Right ventricle myocardium superior (tissue), 1 donor: ENCODE data around the gene NTMT1. TPM values are rescaled to one million over a fixed set of nuclear protein-coding genes. Genes with fewer than 3 reads are reported as not detected.

Experiments used
- ATAC-seq: fragments of 200-7000 bp; cut with Tn5 transposase; one replicate; pipeline ENCODE4 v1.9.1; 2020; ENCODE audit warnings: mild to moderate bottlenecking; ENCODE audit not compliant: poor library complexity
- DNase-seq: peaks from one replicate; pipeline ENCODE4 v3.0.0-alpha.2; 2020
- intact Hi-C: fragments of 100-400 bp; cut with DNase I; formaldehyde crosslinking; loops from one replicate; pipeline ENCODE4 v1.11.2; 2022
- total RNA-seq: library from RNA; stranded (reverse); fragmentation: NEBNext Ultra II Directional; extraction: Animal tissue kit (Norgen Biotek cat#: 25700); gene quantifications from one replicate; pipeline ENCODE4 v1.2.1, GENCODE V29; 2021
- donor health status: DM: no; HTN: yes; CAD: no; lungs with severe emphysema.

NTMT1 gene
- total RNA-seq, 1 donor from 2014 or later, result 66.7 TPM

- intact Hi-C loops, result no loop called here
- peak; percentile 56 for DNase-seq
- ATAC-seq, result peak; percentile 65
These were observed 39.4 kb downstream of the NTMT1 start, which contains the start of gene PRRX2 for GRCh38 chr9:129665389-129665775. PRRX2 (plus strand) TSS chr9:129665647; CDS start chr9:129665868, 221 bp downstream.

- intact Hi-C loops, result no loop called here
- no peak for ATAC-seq
- no peak for DNase-seq
These were observed 40.0 kb downstream of the NTMT1 start for GRCh38 chr9:129665814-129666520.

- ATAC-seq (no peak), DNase-seq (no peak)
- intact Hi-C loops, result no loop called here
These were observed 40.6 kb downstream of the NTMT1 start for GRCh38 chr9:129666575-129666974.

- intact Hi-C loops, result no loop called here
- DNase-seq (no peak), ATAC-seq (no peak)
These were observed 41.4 kb downstream of the NTMT1 start for GRCh38 chr9:129667378-129667777.

- no peak for ATAC-seq
- intact Hi-C loops, result no loop called here
- no peak for DNase-seq
These were observed 41.9 kb downstream of the NTMT1 start for GRCh38 chr9:129667850-129668249.

- DNase-seq, result no peak
- ATAC-seq, result no peak
- intact Hi-C loops, result no loop called here
These were observed 43.3 kb downstream of the NTMT1 start for GRCh38 chr9:129669141-129669718.

- no peak for DNase-seq
- intact Hi-C loops, result no loop called here
- no peak for ATAC-seq
These were observed 44.0 kb downstream of the NTMT1 start for GRCh38 chr9:129669946-129670345.

- intact Hi-C loops, result no loop called here
- no peak for DNase-seq
- ATAC-seq, result no peak
These were observed 45.1 kb downstream of the NTMT1 start for GRCh38 chr9:129671065-129671464.

GRCh38 chr9:129671519-129671918 is 45.6 kb downstream of the NTMT1 start:
- intact Hi-C loops, result no loop called here

GRCh38 chr9:129672702-129673101 is 46.7 kb downstream of the NTMT1 start:
- ATAC-seq (no peak), DNase-seq (no peak)
- intact Hi-C loops, result no loop called here

More at GRCh38 chr9:129671519-129671918, 45.6 kb downstream of the NTMT1 start:
- no peak for DNase-seq
- ATAC-seq, result no peak

- intact Hi-C loops, result no loop called here
- DNase-seq (no peak), ATAC-seq (no peak)
These were observed 47.6 kb downstream of the NTMT1 start for GRCh38 chr9:129673602-129674001.

GRCh38 chr9:129674229-129674628 is 48.3 kb downstream of the NTMT1 start:
- no peak for DNase-seq
- no peak for ATAC-seq
- intact Hi-C loops, result no loop called here

- DNase-seq, result no peak
- intact Hi-C loops, result no loop called here
- no peak for ATAC-seq
These were observed 49.7 kb downstream of the NTMT1 start for GRCh38 chr9:129675620-129676019.

GRCh38 chr9:129676287-129676686 is 50.3 kb downstream of the NTMT1 start:
- no peak for ATAC-seq
- no peak for DNase-seq
- intact Hi-C loops, result no loop called here

GRCh38 chr9:129676975-129677374 is 51.0 kb downstream of the NTMT1 start:
- ATAC-seq (peak; percentile 57), DNase-seq (no peak)
- intact Hi-C loops, result no loop called here

- intact Hi-C loops, result no loop called here
- ATAC-seq (peak; percentile 53), DNase-seq (peak; percentile 57)
These were observed 51.5 kb downstream of the NTMT1 start for GRCh38 chr9:129677456-129677855.

GRCh38 chr9:129678844-129679243 is 52.9 kb downstream of the NTMT1 start:
- no peak for DNase-seq
- ATAC-seq, result no peak
- intact Hi-C loops, result no loop called here

GRCh38 chr9:129679537-129679936 is 53.6 kb downstream of the NTMT1 start:
- DNase-seq, result no peak
- ATAC-seq, result no peak

GRCh38 chr9:129681924-129682323 is 56.0 kb downstream of the NTMT1 start:
- DNase-seq (no peak), ATAC-seq (no peak)
- intact Hi-C loops, result no loop called here

More at GRCh38 chr9:129679537-129679936, 53.6 kb downstream of the NTMT1 start:
- intact Hi-C loops, result no loop called here

- DNase-seq (no peak), ATAC-seq (no peak)
- intact Hi-C loops, result no loop called here
These were observed 56.4 kb downstream of the NTMT1 start for GRCh38 chr9:129682381-129682780.
